CD4-positive, alpha-beta memory T cell (primary cell): Measurements from ENCODE around the gene ADGRL3. TPM values are rescaled to one million over a fixed set of nuclear protein-coding genes. Genes with fewer than 3 reads are reported as not detected.

Experiments
- CTCF ChIA-PET: fragments of 350-600 bp; sonication (Branson Sonifier 250); formaldehyde crosslinking; loops from one replicate; lab custom pipeline; 2021; ENCODE audit warnings: inconsistent platforms; ENCODE audit not compliant: partially characterized antibody; lab: Charles Lee
- POLR2A ChIA-PET: fragments of 350-600 bp; sonication (Branson Sonifier 250); formaldehyde crosslinking; loops from one replicate; lab custom pipeline; 2021; ENCODE audit not compliant: partially characterized antibody; lab: Charles Lee
- DNase-seq, 5 donors: peaks; one replicate each; pipeline versions ENCODE4 v3.0.0 to v3.0.0-alpha.2; 2020 to 2022; ENCODE audit warnings: mixed read lengths in 1 of 5
- H3K27ac ChIP-seq: one replicate; pipeline ENCODE4 v1.7.0; 2013; ENCODE audit warnings: low read depth, low read length
- H3K27me3 ChIP-seq: 2 replicates; pipeline ENCODE4 v1.7.0; 2013; ENCODE audit warnings: mild to moderate bottlenecking, low read length, moderate library complexity; ENCODE audit not compliant: insufficient read depth
- H3K36me3 ChIP-seq: 2 replicates; pipeline ENCODE4 v1.7.0; 2013; ENCODE audit warnings: mild to moderate bottlenecking, low read length, moderate library complexity; ENCODE audit not compliant: insufficient read depth
- H3K4me1 ChIP-seq: 2 replicates; pipeline ENCODE4 v1.7.0; 2013; ENCODE audit warnings: mild to moderate bottlenecking, low read length, moderate library complexity; ENCODE audit not compliant: insufficient read depth
- H3K4me3 ChIP-seq, 2 donors: one replicate each; pipeline ENCODE4 v1.7.0; 2013; ENCODE audit warnings: low read length in 2 of 2, mild to moderate bottlenecking in 1 of 2
- H3K9me3 ChIP-seq, 2 donors: one replicate each; pipeline ENCODE4 v1.7.0; 2013; ENCODE audit warnings: low read length in 2 of 2, control low read depth in 1 of 2; ENCODE audit not compliant: control insufficient read depth in 1 of 2
- H3K27ac Mint-ChIP-seq, 7 donors: one replicate each; pipeline ENCODE4 v1.8.0; 2020 to 2021; ENCODE audit warnings: mixed read lengths in 7 of 7, mild to moderate bottlenecking in 6 of 7, inconsistent platforms in 3 of 7, moderate library complexity in 3 of 7
- H3K27me3 Mint-ChIP-seq, 2 donors: one replicate each; pipeline ENCODE4 v1.8.0; 2020 to 2021; ENCODE audit warnings: mixed read lengths in 2 of 2
- H3K36me3 Mint-ChIP-seq, 2 donors: one replicate each; pipeline ENCODE4 v1.8.0; 2020 to 2021; ENCODE audit warnings: mixed read lengths in 2 of 2, inconsistent platforms in 1 of 2, mild to moderate bottlenecking in 1 of 2
- H3K4me1 Mint-ChIP-seq, 4 donors: one replicate each; pipeline ENCODE4 v1.8.0; 2020 to 2021; ENCODE audit warnings: mixed read lengths in 4 of 4, mild to moderate bottlenecking in 1 of 4
- H3K4me3 Mint-ChIP-seq, 8 donors: one replicate each; pipeline ENCODE4 v1.8.0; 2020 to 2021; ENCODE audit warnings: mixed read lengths in 8 of 8, mild to moderate bottlenecking in 7 of 8, moderate library complexity in 6 of 8, inconsistent platforms in 3 of 8
- H3K9me3 Mint-ChIP-seq, 8 donors: one replicate each; pipeline ENCODE4 v1.8.0; 2020 to 2021; ENCODE audit warnings: mixed read lengths in 8 of 8, mild to moderate bottlenecking in 5 of 8, inconsistent platforms in 3 of 8, moderate library complexity in 1 of 8
- intact Hi-C: fragments of 100-400 bp; cut with micrococcal nuclease; formaldehyde crosslinking; loops from one replicate; pipeline ENCODE4 v1.15.1; 2023
- polyA plus RNA-seq, 2 donors: library from polyadenylated mRNA; unstranded; fragments of 300-500 nt; fragmentation: Illumina TruSeq; gene quantifications; one replicate each; pipeline ENCODE4 v1.2.3, GENCODE V29; 2021
- total RNA-seq, 2 experiments: library from RNA; stranded (reverse); gene quantifications; one replicate each; pipeline ENCODE4 v1.2.3, GENCODE V29; 2021

Gene ADGRL3
- total and polyA plus RNA-seq, 4 experiments from 2014 or later = not detected

DNA sequence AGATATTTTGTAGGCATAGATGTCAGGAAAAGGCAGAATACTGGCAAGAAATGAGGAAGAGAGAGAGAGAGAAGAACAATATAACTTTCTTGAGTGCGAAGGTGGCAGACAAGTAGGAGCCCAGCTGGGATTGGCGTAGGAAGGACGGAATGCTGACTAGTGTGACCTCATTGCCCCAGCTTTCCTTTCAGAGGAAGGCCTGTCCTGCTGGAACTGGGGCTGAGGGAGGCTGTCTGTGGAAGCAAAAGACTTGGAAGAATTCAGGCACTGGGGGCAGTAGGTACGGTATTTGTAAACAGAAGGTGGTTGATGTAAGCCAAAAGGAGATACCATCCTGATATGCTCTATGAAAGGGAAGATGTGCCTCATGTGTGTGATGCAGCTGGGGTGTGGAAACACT lies 818.4 kb downstream of the ADGRL3 start:
- POLR2A ChIA-PET = no interaction called here
- H3K36me3 Mint-ChIP-seq = no peaks in the 10 kb centered on the region
- H3K4me3 Mint-ChIP-seq = no peak overlapping the region
- H3K4me1 Mint-ChIP-seq = no peaks in the 10 kb centered on the region
- no peaks in the 10 kb centered on the region for H3K27me3 ChIP-seq
- H3K27me3 Mint-ChIP-seq = no peaks in the 10 kb centered on the region
- H3K4me1 ChIP-seq = no peaks in the 10 kb centered on the region
- CTCF ChIA-PET = no interaction called here
- H3K9me3 ChIP-seq = no peaks in the 10 kb centered on the region
- no peaks in the 10 kb centered on the region for H3K36me3 ChIP-seq
- H3K27ac ChIP-seq = no peak overlapping the region
- no peak overlapping the region for H3K4me3 ChIP-seq
- intact Hi-C loops = no loop called here
- H3K27ac Mint-ChIP-seq = no peak overlapping the region
- H3K9me3 Mint-ChIP-seq = peaks cover 2 to 28% (median 6%) of the 10 kb centered on the region in 8 donors
- peak in 1 of 5 donors; percentile 16 for DNase-seq

DNA sequence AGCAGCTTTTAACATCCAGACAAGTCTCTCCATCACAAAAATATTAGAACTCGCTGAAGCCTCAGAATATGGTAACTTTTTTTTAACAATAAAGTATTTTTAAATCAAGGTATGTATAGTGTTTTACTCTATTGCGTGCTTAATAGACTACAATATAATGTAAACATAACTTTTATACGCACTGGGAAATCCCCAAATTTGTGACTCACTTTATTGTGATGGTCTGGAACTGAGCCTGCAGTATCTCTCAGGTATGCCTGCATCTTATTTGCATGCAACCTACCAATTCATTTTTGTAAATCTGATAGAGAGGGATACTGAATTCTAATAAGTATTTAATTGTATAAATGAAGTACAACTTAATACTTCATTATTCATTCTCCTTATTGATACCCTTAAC lies 823.5 kb downstream of the ADGRL3 start:
- H3K27ac Mint-ChIP-seq = no peak overlapping the region
- ChIA-PET POLR2A (no interaction called here), CTCF (no interaction called here)
- no peak for DNase-seq
- no peaks in the 10 kb centered on the region for H3K4me1 Mint-ChIP-seq
- H3K27me3 ChIP-seq = no peaks in the 10 kb centered on the region
- H3K36me3 ChIP-seq = no peaks in the 10 kb centered on the region
- intact Hi-C loops = no loop called here
- no peaks in the 10 kb centered on the region for H3K9me3 ChIP-seq
- H3K27ac ChIP-seq = no peak overlapping the region
- no peaks in the 10 kb centered on the region for H3K36me3 Mint-ChIP-seq
- peaks cover 0 to 20% (median 3%) of the 10 kb centered on the region in 8 donors for H3K9me3 Mint-ChIP-seq
- no peak overlapping the region for H3K4me3 ChIP-seq
- H3K4me1 ChIP-seq = no peaks in the 10 kb centered on the region
- no peak overlapping the region for H3K4me3 Mint-ChIP-seq
- H3K27me3 Mint-ChIP-seq = no peaks in the 10 kb centered on the region

DNA sequence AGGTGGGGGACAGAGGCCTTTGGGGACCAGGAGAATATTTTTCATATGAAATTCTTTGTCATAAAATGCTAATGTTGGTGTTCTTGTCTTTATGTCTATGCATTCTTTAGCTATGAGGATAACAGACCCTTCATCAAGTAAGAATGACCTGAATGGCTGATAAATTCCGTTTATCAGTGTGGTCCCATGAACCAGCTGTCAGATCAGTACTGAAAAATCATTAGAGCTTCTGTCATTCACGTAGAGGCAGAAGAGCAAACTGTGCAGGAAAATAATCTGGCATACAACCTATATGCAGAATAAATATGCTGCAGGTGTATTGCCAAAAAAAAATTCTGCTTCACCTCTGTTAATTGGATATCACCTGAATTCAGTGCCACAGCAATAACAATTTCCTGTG lies 828.6 kb downstream of the ADGRL3 start:
- Mint-ChIP-seq H3K9me3 (peaks cover 0 to 15% (median 4%) of the 10 kb centered on the region in 8 donors), H3K27me3 (no peaks in the 10 kb centered on the region), H3K36me3 (no peaks in the 10 kb centered on the region), H3K27ac (no peak overlapping the region), H3K4me3 (no peak overlapping the region), H3K4me1 (no peaks in the 10 kb centered on the region)
- intact Hi-C loops = no loop called here
- CTCF ChIA-PET = no interaction called here
- Histone ChIP-seq H3K9me3 (no peaks in the 10 kb centered on the region), H3K36me3 (no peaks in the 10 kb centered on the region), H3K4me3 (no peak overlapping the region), H3K27me3 (no peaks in the 10 kb centered on the region), H3K27ac (no peak overlapping the region), H3K4me1 (no peaks in the 10 kb centered on the region)
- DNase-seq = no peak
- POLR2A ChIA-PET = no interaction called here

DNA sequence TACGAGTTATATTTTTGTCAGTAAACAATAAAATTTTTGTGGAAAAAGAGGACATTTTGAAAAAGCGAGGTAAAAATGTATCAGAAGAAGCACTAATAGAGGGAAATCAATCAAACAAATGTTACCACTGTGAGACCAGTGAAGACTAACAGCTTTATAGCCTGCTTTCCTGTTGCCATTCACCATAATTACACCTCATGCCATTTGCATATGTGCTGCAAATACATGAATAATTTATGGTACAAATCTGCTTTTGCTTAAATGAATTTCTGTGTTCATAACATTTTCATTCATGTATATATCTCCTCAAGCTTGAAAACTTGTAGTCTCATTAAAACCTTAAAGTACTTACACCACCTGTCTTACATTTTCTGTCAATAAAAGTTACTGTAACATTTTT lies 830.8 kb downstream of the ADGRL3 start:
- Mint-ChIP-seq H3K27ac (no peak overlapping the region), H3K27me3 (no peaks in the 10 kb centered on the region)

DNA sequence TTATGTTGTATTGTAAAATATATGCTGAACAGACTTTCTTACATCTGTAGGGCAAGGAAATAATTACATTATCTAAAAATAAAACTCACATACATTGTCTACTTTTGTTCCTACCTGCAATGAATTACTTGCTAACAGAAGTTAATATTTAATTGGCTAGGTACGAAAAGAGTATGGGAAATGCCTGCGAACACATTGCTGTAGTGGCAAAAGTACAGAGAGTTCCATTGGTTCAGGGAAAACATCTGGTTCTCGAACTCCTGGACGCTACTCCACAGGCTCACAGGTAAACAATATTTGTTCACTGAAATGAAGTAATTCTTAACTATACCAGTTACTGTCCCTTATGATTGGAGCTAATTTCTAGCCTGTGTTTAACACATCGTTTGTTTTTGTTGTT lies 837.4 kb downstream of the ADGRL3 start:
- no peak overlapping the region for H3K4me3 Mint-ChIP-seq
- H3K4me1 Mint-ChIP-seq = no peaks in the 10 kb centered on the region

More for the DNA sequence above, 830.8 kb downstream of the ADGRL3 start:
- H3K4me1 ChIP-seq = no peaks in the 10 kb centered on the region
- H3K27ac ChIP-seq = no peak overlapping the region
- H3K27me3 ChIP-seq = no peaks in the 10 kb centered on the region
- no peak for DNase-seq
- ChIA-PET CTCF (no interaction called here), POLR2A (no interaction called here)
- H3K4me3 Mint-ChIP-seq = no peak overlapping the region
- intact Hi-C loops = no loop called here
- no peaks in the 10 kb centered on the region for H3K9me3 ChIP-seq
- H3K36me3 Mint-ChIP-seq = no peaks in the 10 kb centered on the region
- H3K4me3 ChIP-seq = no peak overlapping the region
- H3K9me3 Mint-ChIP-seq = peaks cover 0 to 22% (median 6%) of the 10 kb centered on the region in 8 donors
- H3K4me1 Mint-ChIP-seq = no peaks in the 10 kb centered on the region
- no peaks in the 10 kb centered on the region for H3K36me3 ChIP-seq

DNA sequence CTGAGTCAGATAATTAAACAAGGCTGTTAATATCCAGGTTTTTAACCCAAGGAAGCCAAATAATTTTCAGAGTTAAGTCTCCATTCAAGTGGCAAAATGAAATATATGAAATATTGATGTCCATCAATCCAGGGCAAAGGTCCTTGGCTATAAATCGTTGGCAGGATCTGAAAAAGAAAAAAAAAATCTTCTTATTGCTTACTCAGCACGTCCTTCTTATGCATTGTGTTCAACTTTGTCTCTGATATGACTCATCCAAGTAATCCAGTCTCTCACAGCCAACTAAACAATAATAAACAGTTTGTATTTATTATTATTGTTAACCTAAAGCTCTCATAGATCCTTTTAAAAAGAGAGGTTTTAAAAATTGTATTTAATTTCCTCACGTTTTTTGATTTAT lies 851.2 kb downstream of the ADGRL3 start:
- ChIA-PET POLR2A (no interaction called here), CTCF (no interaction called here)
- H3K4me3 ChIP-seq = no peak overlapping the region
- H3K9me3 ChIP-seq = no peaks in the 10 kb centered on the region
- no peak overlapping the region for H3K4me3 Mint-ChIP-seq
- DNase-seq = no peak
- H3K27ac ChIP-seq = no peak overlapping the region
- H3K4me1 ChIP-seq = no peaks in the 10 kb centered on the region
- H3K27ac Mint-ChIP-seq = no peak overlapping the region
- intact Hi-C loops = no loop called here
- no peaks in the 10 kb centered on the region for H3K27me3 Mint-ChIP-seq
- no peaks in the 10 kb centered on the region for H3K36me3 Mint-ChIP-seq
- no peaks in the 10 kb centered on the region for H3K27me3 ChIP-seq
- no peaks in the 10 kb centered on the region for H3K4me1 Mint-ChIP-seq
- H3K36me3 ChIP-seq = no peaks in the 10 kb centered on the region
- H3K9me3 Mint-ChIP-seq = peaks cover 0 to 7% (median 0%) of the 10 kb centered on the region in 8 donors

More for the DNA sequence above, 837.4 kb downstream of the ADGRL3 start:
- intact Hi-C loops = no loop called here
- ChIA-PET POLR2A (no interaction called here), CTCF (no interaction called here)
- H3K9me3 Mint-ChIP-seq = peaks cover 0 to 31% (median 6%) of the 10 kb centered on the region in 8 donors
- no peaks in the 10 kb centered on the region for H3K27me3 Mint-ChIP-seq
- Histone ChIP-seq H3K36me3 (no peaks in the 10 kb centered on the region), H3K4me1 (no peaks in the 10 kb centered on the region), H3K27me3 (no peaks in the 10 kb centered on the region), H3K9me3 (no peaks in the 10 kb centered on the region), H3K4me3 (no peak overlapping the region), H3K27ac (no peak overlapping the region)
- H3K36me3 Mint-ChIP-seq = no peaks in the 10 kb centered on the region
- DNase-seq = no peak
- no peak overlapping the region for H3K27ac Mint-ChIP-seq

DNA sequence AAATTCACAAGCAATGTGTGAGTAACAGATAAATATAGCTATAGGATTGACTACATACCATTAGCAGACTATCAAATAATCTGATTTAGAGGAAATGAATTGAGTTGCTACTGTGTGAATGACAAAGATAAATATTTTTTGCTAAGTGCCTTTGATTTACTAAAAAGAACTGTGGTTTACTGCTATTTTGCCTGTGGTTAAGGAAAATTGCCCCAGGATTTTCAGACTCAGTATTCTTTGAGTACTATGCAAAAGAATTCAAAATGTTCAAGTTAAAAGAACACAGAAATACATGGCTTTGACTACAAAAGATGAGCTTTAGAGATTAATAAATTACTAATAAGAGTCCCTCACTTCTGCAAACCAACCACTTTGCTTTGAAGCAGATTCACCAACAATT lies 853.8 kb downstream of the ADGRL3 start:
- POLR2A ChIA-PET = no interaction called here
- no peak overlapping the region for H3K4me3 ChIP-seq
- Mint-ChIP-seq H3K9me3 (peaks cover 0 to 16% (median 4%) of the 10 kb centered on the region in 8 donors), H3K27ac (no peak overlapping the region), H3K36me3 (no peaks in the 10 kb centered on the region), H3K4me3 (no peak overlapping the region), H3K4me1 (no peaks in the 10 kb centered on the region), H3K27me3 (no peaks in the 10 kb centered on the region)
- H3K36me3 ChIP-seq = no peaks in the 10 kb centered on the region
- CTCF ChIA-PET = no interaction called here
- H3K27me3 ChIP-seq = no peaks in the 10 kb centered on the region
- no peak for DNase-seq
- intact Hi-C loops = no loop called here
- no peaks in the 10 kb centered on the region for H3K9me3 ChIP-seq
- H3K27ac ChIP-seq = no peak overlapping the region
- no peaks in the 10 kb centered on the region for H3K4me1 ChIP-seq

DNA sequence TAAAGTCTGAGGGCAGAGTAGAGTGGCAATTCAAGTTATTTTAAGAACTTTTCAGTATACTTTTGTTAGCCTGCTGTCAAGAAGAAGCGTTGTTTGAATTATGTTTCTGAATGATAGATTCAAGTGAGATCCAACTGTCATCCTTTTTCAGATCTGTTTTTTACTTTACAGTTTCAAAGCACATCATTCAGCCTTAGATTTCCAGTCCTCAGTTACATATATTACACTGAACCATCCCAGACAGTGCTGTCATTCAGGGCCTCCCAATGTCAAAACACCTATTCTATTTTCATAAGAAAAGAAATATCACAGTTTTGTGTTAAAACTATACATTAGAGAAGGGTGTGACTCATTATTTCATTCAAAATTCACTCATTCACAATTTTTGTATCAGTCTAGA lies 856.9 kb downstream of the ADGRL3 start:
- Mint-ChIP-seq H3K27ac (no peak overlapping the region), H3K9me3 (peaks cover 0 to 17% (median 6%) of the 10 kb centered on the region in 8 donors), H3K4me3 (no peak overlapping the region), H3K36me3 (no peaks in the 10 kb centered on the region), H3K27me3 (no peaks in the 10 kb centered on the region), H3K4me1 (no peaks in the 10 kb centered on the region)
- H3K27ac ChIP-seq = no peak overlapping the region
- no peaks in the 10 kb centered on the region for H3K36me3 ChIP-seq
- H3K27me3 ChIP-seq = no peaks in the 10 kb centered on the region
- no peaks in the 10 kb centered on the region for H3K9me3 ChIP-seq
- H3K4me3 ChIP-seq = no peak overlapping the region
- ChIA-PET CTCF (no interaction called here), POLR2A (no interaction called here)
- DNase-seq = no peak
- intact Hi-C loops = no loop called here
- H3K4me1 ChIP-seq = no peaks in the 10 kb centered on the region
